Limb (tissue), 2 donors: ENCODE measurements around the gene SP140L.
"Not testable (repeated sequence)": the region's sequence is repeated elsewhere in the genome, so short reads cannot be mapped to it uniquely, and the experiment has no call there.

Source experiments
- DNase-seq, 2 donors: peaks; one replicate each; pipeline ENCODE4 v3.0.0-alpha.2; 2016; ENCODE audit errors: extremely low spot score in 2 of 2

The SP140L gene

GRCh38 chr2:230326453-230327417, at the start of gene SP140L:
Gene SP140L (plus strand): TSS chr2:230327193. CDS start chr2:230327270, 77 bp downstream.
- no peak for DNase-seq

GRCh38 chr2:230282936-230283335, 44.1 kb upstream of the SP140L start:
- DNase-seq, result no peak

GRCh38 chr2:230286048-230286447, 40.9 kb upstream of the SP140L start:
- DNase-seq, result no peak

GRCh38 chr2:230289311-230289710, 37.7 kb upstream of the SP140L start:
- not testable (repeated sequence) for DNase-seq

- no peak for DNase-seq
Observed at GRCh38 chr2:230295192-230295591, 31.8 kb upstream of the SP140L start.

- no peak for DNase-seq
Observed at GRCh38 chr2:230296917-230297316, 30.1 kb upstream of the SP140L start.

- DNase-seq, result no peak
Observed at GRCh38 chr2:230299618-230300017, 27.4 kb upstream of the SP140L start.

GRCh38 chr2:230305416-230306275, 21.3 kb upstream of the SP140L start:
- no peak for DNase-seq

GRCh38 chr2:230306474-230306873, 20.5 kb upstream of the SP140L start:
- DNase-seq, result no peak

GRCh38 chr2:230307485-230307884, 19.5 kb upstream of the SP140L start:
- no peak for DNase-seq

- DNase-seq, result no peak
Observed at GRCh38 chr2:230308402-230309000, 18.5 kb upstream of the SP140L start.

GRCh38 chr2:230310792-230311191, 16.2 kb upstream of the SP140L start:
- DNase-seq, result not testable (repeated sequence)

GRCh38 chr2:230311634-230312033, 15.4 kb upstream of the SP140L start:
- DNase-seq, result not testable (repeated sequence)

- DNase-seq, result no peak
Observed at GRCh38 chr2:230312638-230313037, 14.4 kb upstream of the SP140L start.

GRCh38 chr2:230317366-230317765, 9.6 kb upstream of the SP140L start:
- DNase-seq, result no peak

- DNase-seq, result no peak
Observed at GRCh38 chr2:230318190-230319121, 8.5 kb upstream of the SP140L start.

GRCh38 chr2:230319211-230319862, 7.7 kb upstream of the SP140L start:
- DNase-seq, result no peak

- DNase-seq, result no peak
Observed at GRCh38 chr2:230321031-230321430, 6.0 kb upstream of the SP140L start.

- DNase-seq, result no peak
Observed at GRCh38 chr2:230322561-230323384, 4.2 kb upstream of the SP140L start.
